Endothelial cell of umbilical vein (primary cell): ENCODE results near the gene TMEM87B.

ENCODE experiments used
- CTCF ChIP-seq, 2 donors: IDR thresholded peaks; 1 replicate in 1 of 2; 2 replicates in 1 of 2; pipeline ENCODE4 v1.5.1; 2011; ENCODE audit warnings: low read length in 2 of 2, mild to moderate bottlenecking in 2 of 2, moderate library complexity in 2 of 2, control low read depth in 1 of 2, inconsistent platforms in 1 of 2, low read depth in 1 of 2; ENCODE audit not compliant: insufficient read depth in 1 of 2; ENCODE audit errors: extremely low read depth in 1 of 2
- EZH2 ChIP-seq: IDR thresholded peaks from 2 replicates; pipeline ENCODE4 v1.6.1; 2012; ENCODE audit warnings: borderline replicate concordance, low read depth, mild to moderate bottlenecking, moderate library complexity, low read length, inconsistent platforms; ENCODE audit not compliant: severe bottlenecking
- MYC ChIP-seq: IDR thresholded peaks from one replicate; pipeline ENCODE4 v1.6.1; 2011; ENCODE audit warnings: mild to moderate bottlenecking, low read depth, low read length
- POLR2A ChIP-seq: IDR thresholded peaks from 2 replicates; pipeline ENCODE4 v1.6.1; 2012; ENCODE audit warnings: low read depth, mild to moderate bottlenecking, control low read depth, low read length
- POLR2AphosphoS5 ChIP-seq: IDR thresholded peaks from 2 replicates; pipeline ENCODE4 v1.6.1; 2012; ENCODE audit warnings: low read depth, mild to moderate bottlenecking, control low read depth, low read length, moderate library complexity; ENCODE audit not compliant: insufficient read depth
- TF ChIP-seq, protein P1 (sequence below): IDR thresholded peaks from 2 replicates; pipeline ENCODE4 v1.6.1; 2011; ENCODE audit not compliant: insufficient read depth, insufficient read length

GRCh38 chr2:112165296-112165695 is 110.2 kb downstream of the TMEM87B start:
- TF ChIP-seq POLR2A (no peak), CTCF (IDR thresholded peaks at IDR 0.05; ENCODE audit: extremely low read depth in 1 of 2, insufficient read depth in 1 of 2, low read depth in 1 of 2, low read length in 2 of 2) (no peak), POLR2AphosphoS5 (no peak), MYC (no peak), EZH2 (no peak)
- TF ChIP-seq, protein P1, sequence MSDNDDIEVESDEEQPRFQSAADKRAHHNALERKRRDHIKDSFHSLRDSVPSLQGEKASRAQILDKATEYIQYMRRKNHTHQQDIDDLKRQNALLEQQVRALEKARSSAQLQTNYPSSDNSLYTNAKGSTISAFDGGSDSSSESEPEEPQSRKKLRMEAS, result no peak
